ENCODE results near the gene TFCP2L1.

DNA sequence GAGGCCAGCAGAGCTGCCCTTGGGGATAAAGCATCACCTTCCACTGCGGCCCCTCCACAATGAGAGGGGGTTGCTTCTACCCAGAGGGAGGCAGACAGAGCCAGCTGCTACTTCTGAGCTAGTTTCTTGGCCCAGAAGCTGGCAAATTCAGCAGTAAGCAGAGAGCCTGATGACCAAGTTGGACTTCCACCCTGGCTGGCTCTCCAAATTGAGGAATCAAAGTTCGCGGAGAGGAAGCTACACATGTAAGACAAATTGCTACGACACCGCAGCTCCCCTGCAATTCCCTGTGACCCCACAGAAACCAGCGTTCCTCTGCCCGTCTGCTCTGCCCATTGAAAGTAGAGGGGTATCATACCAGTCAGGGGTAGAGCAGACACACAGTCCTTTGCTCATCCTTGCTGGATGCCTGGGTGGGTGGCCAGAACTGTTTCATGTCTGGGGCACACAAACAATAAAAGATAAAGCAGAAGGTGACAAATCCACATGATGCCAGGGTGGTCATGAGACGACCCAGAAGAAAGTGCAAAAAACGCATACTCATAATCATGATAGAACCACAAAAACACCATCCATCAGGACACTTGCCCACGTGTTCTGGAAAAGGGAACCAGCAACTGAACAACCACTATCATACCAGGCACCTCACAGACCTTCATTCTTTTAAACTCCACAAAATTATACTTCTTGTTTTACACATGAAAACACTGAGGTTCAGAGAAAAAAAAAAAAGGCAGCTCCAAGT is 5.4 kb downstream of the TFCP2L1 start:
- TF ChIP-seq, protein P1, sequence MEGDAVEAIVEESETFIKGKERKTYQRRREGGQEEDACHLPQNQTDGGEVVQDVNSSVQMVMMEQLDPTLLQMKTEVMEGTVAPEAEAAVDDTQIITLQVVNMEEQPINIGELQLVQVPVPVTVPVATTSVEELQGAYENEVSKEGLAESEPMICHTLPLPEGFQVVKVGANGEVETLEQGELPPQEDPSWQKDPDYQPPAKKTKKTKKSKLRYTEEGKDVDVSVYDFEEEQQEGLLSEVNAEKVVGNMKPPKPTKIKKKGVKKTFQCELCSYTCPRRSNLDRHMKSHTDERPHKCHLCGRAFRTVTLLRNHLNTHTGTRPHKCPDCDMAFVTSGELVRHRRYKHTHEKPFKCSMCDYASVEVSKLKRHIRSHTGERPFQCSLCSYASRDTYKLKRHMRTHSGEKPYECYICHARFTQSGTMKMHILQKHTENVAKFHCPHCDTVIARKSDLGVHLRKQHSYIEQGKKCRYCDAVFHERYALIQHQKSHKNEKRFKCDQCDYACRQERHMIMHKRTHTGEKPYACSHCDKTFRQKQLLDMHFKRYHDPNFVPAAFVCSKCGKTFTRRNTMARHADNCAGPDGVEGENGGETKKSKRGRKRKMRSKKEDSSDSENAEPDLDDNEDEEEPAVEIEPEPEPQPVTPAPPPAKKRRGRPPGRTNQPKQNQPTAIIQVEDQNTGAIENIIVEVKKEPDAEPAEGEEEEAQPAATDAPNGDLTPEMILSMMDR (conservative IDR thresholded peaks at IDR 0.05) = no peak
- TF ChIP-seq ZFX (IDR thresholded peaks at IDR 0.05) = no peak

All from C4-2B (cell line).